ENCODE results near the gene SDCBP2. TPM values are rescaled to one million over a fixed set of nuclear protein-coding genes. Genes with fewer than 3 reads are reported as not detected.

The SDCBP2 gene
- total and polyA plus RNA-seq, 2 of the 8 experiments (the other 6 are each of a cell fraction or from before 2014, with no cell fraction given), result 4.2 to 6.7 TPM

DNA sequence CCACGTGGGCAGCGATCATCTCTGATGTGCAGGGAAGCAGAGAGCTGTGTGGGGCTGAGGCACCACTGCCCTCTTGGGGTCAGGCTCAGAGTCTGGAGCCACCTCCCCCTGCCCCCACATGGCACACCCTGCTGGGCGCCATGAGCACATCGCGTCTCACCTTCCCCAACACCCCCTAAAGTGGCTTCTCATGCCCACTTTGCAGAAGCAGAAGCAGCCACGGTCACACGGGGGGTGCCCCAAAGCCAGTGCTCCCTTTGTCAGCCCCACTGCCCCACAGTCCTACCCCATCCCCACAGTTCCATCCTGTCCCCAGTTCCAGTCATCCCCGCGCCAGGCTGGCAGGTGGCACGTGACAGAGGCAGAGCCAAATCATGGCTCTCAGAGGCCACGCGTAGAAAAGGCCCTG lies 19.5 kb downstream of the SDCBP2 start (continued):
- TF ChIP-seq, protein P1, sequence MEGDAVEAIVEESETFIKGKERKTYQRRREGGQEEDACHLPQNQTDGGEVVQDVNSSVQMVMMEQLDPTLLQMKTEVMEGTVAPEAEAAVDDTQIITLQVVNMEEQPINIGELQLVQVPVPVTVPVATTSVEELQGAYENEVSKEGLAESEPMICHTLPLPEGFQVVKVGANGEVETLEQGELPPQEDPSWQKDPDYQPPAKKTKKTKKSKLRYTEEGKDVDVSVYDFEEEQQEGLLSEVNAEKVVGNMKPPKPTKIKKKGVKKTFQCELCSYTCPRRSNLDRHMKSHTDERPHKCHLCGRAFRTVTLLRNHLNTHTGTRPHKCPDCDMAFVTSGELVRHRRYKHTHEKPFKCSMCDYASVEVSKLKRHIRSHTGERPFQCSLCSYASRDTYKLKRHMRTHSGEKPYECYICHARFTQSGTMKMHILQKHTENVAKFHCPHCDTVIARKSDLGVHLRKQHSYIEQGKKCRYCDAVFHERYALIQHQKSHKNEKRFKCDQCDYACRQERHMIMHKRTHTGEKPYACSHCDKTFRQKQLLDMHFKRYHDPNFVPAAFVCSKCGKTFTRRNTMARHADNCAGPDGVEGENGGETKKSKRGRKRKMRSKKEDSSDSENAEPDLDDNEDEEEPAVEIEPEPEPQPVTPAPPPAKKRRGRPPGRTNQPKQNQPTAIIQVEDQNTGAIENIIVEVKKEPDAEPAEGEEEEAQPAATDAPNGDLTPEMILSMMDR (IDR thresholded peaks at IDR 0.05; ENCODE audit: control extremely low read depth in 1 of 3, insufficient read depth in 1 of 3, low read depth in 1 of 3, low read length in 3 of 3), result peak; percentile 52 to 63 (median 60)
- no peak for TF ChIP-seq FOSL1 (IDR thresholded peaks at IDR 0.05; ENCODE audit: insufficient read depth, low read depth, low read length)
- TF ChIP-seq SIN3A (conservative IDR thresholded peaks at IDR 0.05 in 1 of 2, IDR thresholded peaks at IDR 0.05 in 1 of 2; ENCODE audit: low read depth in 1 of 2, low read length in 2 of 2), result no peak; a peak in 1 of 4 replicates
- peak; percentile 58 to 61 for TF ChIP-seq RAD21 (IDR thresholded peaks at IDR 0.05 in 1 of 2, conservative IDR thresholded peaks at IDR 0.05 in 1 of 2; ENCODE audit: low read depth in 2 of 2, low read length in 2 of 2)
- TF ChIP-seq POLR2AphosphoS5 (IDR thresholded peaks at IDR 0.05; ENCODE audit: low read depth, low read length), result no peak
- TF ChIP-seq SIRT6 (IDR thresholded peaks at IDR 0.05; ENCODE audit: low read length), result no peak
- TF ChIP-seq, protein P2, sequence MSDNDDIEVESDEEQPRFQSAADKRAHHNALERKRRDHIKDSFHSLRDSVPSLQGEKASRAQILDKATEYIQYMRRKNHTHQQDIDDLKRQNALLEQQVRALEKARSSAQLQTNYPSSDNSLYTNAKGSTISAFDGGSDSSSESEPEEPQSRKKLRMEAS (IDR thresholded peaks at IDR 0.05), result peak; percentile 68
- TF ChIP-seq TAF1 (IDR thresholded peaks at IDR 0.05; ENCODE audit: low read depth, low read length), result no peak
- no peak for TF ChIP-seq PHF8 (conservative IDR thresholded peaks at IDR 0.05; ENCODE audit: low read depth, low read length)

All from H1 (cell line).